Esophagus muscularis mucosa (tissue), 3 donors: ENCODE data around the gene AGO4.

Source experiments
- POLR2AphosphoS5 ChIP-seq, 2 donors: sonication (generic); formaldehyde crosslinking; IDR thresholded peaks; one replicate each; pipeline ENCODE4 v1.6.1; 2017; ENCODE audit warnings: antibody characterized with exemption in 2 of 2
- TF ChIP-seq, protein P1 (sequence below), 3 experiments: fragments of 200-600 bp in 2 of 3; fragments of 450-650 bp in 1 of 3; sonication (generic) in 2 of 3; IDR thresholded peaks; one replicate each; pipeline ENCODE4 v1.5.1; 2017 to 2019; ENCODE audit warnings: antibody characterized with exemption in 3 of 3, mild to moderate bottlenecking in 2 of 3, moderate library complexity in 1 of 3

DNA sequence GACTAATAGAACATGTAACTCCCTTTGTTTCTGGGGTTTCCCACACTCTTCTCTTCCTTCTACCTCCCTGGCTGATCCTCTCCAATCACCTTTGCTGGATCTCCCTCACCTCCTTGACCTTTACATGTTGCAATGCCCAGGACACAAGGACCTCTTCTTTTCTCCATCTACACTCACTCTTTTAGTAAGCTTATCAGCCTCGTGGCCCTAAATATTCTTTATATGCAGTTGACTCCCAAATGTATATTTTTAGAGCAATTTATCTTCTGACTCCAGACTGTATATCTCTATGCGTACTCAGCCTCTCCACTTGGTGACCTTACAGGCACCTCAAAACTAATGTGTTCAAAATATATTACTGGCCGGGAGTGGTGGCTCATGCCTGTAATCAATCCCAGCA is 19.7 kb upstream of the AGO4 start:
- TF ChIP-seq, protein P1, sequence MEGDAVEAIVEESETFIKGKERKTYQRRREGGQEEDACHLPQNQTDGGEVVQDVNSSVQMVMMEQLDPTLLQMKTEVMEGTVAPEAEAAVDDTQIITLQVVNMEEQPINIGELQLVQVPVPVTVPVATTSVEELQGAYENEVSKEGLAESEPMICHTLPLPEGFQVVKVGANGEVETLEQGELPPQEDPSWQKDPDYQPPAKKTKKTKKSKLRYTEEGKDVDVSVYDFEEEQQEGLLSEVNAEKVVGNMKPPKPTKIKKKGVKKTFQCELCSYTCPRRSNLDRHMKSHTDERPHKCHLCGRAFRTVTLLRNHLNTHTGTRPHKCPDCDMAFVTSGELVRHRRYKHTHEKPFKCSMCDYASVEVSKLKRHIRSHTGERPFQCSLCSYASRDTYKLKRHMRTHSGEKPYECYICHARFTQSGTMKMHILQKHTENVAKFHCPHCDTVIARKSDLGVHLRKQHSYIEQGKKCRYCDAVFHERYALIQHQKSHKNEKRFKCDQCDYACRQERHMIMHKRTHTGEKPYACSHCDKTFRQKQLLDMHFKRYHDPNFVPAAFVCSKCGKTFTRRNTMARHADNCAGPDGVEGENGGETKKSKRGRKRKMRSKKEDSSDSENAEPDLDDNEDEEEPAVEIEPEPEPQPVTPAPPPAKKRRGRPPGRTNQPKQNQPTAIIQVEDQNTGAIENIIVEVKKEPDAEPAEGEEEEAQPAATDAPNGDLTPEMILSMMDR (IDR thresholded peaks at IDR 0.05) = no peak
- TF ChIP-seq POLR2AphosphoS5 (IDR thresholded peaks at IDR 0.05) = no peak
